ENCODE data around the gene PRDM1. TPM values are rescaled to one million over a fixed set of nuclear protein-coding genes. Genes with fewer than 3 reads are reported as not detected.

The PRDM1 gene
- total and polyA plus RNA-seq, 2 of the 13 experiments (the other 11 are each of a cell fraction or from before 2014, with no cell fraction given) = 0.13 TPM; not detected in 1

GRCh38 chr6:106154326-106154725, 68.2 kb downstream of the PRDM1 start:
- Histone ChIP-seq H3K9me3 (ENCODE audit: low read length) (no peaks in the 10 kb centered on the region), H3K9ac (ENCODE audit: insufficient read depth, low read depth, low read length) (no peak overlapping the region), H2AFZ (ENCODE audit: low read length) (no peak overlapping the region), H3K4me2 (ENCODE audit: low read depth, low read length) (no peak overlapping the region), H3K36me3 (replicated peaks in 1 of 2; ENCODE audit: control insufficient read depth in 1 of 2, insufficient read depth in 2 of 2, low read length in 2 of 2) (no peaks in the 10 kb centered on the region), H4K20me1 (ENCODE audit: insufficient read depth, low read length) (no peaks in the 10 kb centered on the region), H3K4me3 (replicated peaks in 1 of 3; ENCODE audit: insufficient read depth in 1 of 3, low read depth in 2 of 3, low read length in 3 of 3) (no peak overlapping the region), H3K79me2 (ENCODE audit: insufficient read depth, low read length) (no peaks in the 10 kb centered on the region), H3K27me3 (ENCODE audit: control insufficient read depth in 1 of 2, insufficient read depth in 2 of 2, low read length in 2 of 2) (peaks cover 0 to 9% of the 10 kb centered on the region in 2 experiments; a peak in 2 of 5 replicates), H3K27ac (ENCODE audit: extremely low read length, insufficient read depth, low read length) (no peak overlapping the region), H3K4me1 (ENCODE audit: insufficient read depth, low read length) (no peaks in the 10 kb centered on the region)
- no peak for FAIRE-seq
- in situ Hi-C loops (cut with HindIII; ENCODE audit: extremely low pct_ligation_motif_present, low pct_unique_long_range_greater_than_20kb) (no loop called here), intact Hi-C loops (cut with micrococcal nuclease; ENCODE audit: unreplicated experiment) (no loop called here)
- no peak for TF ChIP-seq IKZF4 (CRISPR knock-in tag; IDR thresholded peaks at IDR 0.05; ENCODE audit: borderline replicate concordance, low read depth, not compliant biosample characterization)
- TF ChIP-seq SOX13 (IDR thresholded peaks at IDR 0.05) = no peak
- TF ChIP-seq SOX13 (CRISPR knock-in tag; conservative IDR thresholded peaks at IDR 0.05 in 1 of 2, IDR thresholded peaks at IDR 0.05 in 1 of 2) = no peak
- TF ChIP-seq, protein P1, sequence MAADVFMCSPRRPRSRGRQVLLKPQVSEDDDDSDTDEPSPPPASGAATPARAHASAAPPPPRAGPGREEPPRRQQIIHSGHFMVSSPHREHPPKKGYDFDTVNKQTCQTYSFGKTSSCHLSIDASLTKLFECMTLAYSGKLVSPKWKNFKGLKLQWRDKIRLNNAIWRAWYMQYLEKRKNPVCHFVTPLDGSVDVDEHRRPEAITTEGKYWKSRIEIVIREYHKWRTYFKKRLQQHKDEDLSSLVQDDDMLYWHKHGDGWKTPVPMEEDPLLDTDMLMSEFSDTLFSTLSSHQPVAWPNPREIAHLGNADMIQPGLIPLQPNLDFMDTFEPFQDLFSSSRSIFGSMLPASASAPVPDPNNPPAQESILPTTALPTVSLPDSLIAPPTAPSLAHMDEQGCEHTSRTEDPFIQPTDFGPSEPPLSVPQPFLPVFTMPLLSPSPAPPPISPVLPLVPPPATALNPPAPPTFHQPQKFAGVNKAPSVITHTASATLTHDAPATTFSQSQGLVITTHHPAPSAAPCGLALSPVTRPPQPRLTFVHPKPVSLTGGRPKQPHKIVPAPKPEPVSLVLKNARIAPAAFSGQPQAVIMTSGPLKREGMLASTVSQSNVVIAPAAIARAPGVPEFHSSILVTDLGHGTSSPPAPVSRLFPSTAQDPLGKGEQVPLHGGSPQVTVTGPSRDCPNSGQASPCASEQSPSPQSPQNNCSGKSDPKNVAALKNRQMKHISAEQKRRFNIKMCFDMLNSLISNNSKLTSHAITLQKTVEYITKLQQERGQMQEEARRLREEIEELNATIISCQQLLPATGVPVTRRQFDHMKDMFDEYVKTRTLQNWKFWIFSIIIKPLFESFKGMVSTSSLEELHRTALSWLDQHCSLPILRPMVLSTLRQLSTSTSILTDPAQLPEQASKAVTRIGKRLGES (CRISPR knock-in tag; IDR thresholded peaks at IDR 0.05; ENCODE audit: borderline replicate concordance) = no peak
- no peak for TF ChIP-seq RELA (CRISPR knock-in tag; IDR thresholded peaks at IDR 0.05)
- no peak for TF ChIP-seq MEF2D (CRISPR knock-in tag; IDR thresholded peaks at IDR 0.05)
- TF ChIP-seq MEIS1 (CRISPR knock-in tag; IDR thresholded peaks at IDR 0.05; ENCODE audit: borderline replicate concordance) = no peak
- no peak for TF ChIP-seq ZNF251 (CRISPR knock-in tag; IDR thresholded peaks at IDR 0.05)
- TF ChIP-seq ZNF605 (CRISPR knock-in tag; IDR thresholded peaks at IDR 0.05) = no peak
- TF ChIP-seq ZNF891 (CRISPR knock-in tag; IDR thresholded peaks at IDR 0.05) = no peak
- TF ChIP-seq SRSF4 (IDR thresholded peaks at IDR 0.05; ENCODE audit: low read depth, low read length, poor library complexity, severe bottlenecking) = no peak
- no peak for TF ChIP-seq NFIB (CRISPR knock-in tag; IDR thresholded peaks at IDR 0.05; ENCODE audit: borderline replicate concordance)
- no peak for DNase-seq (ENCODE audit: low spot score)
- BruUV-seq (replicated peaks) = no TSS peak
- no peak for ATAC-seq
- WGBS (ENCODE audit: low lambda C conversion rate) = 77% methylated on average over 7 of the region's 8 CpGs
- ChIA-PET POLR2A (no interaction called here), CTCF (ENCODE audit: low intra/inter-chr PET ratio, low total read pairs) (no interaction called here)
